Measurements from ENCODE around the gene NBPF1. TPM values are rescaled to one million over a fixed set of nuclear protein-coding genes. Genes with fewer than 3 reads are reported as not detected.
A peak's percentile ranks its signal among the peaks of the same experiment; 100 is the strongest.

NBPF1 gene
- total and polyA plus RNA-seq, 9 of the 15 experiments (the other 6 are each of a cell fraction or from before 2014, with no cell fraction given): 5.2 to 42.6 (median 24.1) TPM

DNA sequence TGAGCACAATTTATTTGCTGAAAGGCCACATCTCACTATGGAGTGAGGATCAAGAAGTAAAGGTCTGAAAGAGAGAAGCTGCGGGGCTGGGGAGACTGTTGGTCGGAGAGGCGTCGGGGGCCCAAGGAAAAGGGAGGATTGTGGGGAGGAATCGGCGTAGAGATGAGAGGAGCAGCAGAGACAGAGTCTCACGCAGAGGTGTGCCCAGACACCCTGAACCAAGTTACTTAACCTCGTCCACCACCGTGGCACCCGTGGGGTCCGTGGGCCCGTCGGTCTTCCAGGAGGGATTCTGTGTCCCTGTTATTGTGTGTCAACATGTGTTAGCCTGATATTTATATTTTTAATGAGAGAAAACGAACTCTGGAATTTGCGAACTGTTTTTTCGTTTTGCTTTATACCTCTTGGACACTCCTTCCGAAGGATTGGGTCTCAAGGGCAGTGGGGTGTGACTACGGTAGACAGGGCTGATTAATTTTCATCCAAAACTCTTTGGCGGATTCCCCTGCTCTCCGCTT lies 3.8 kb upstream of the NBPF1 start (continued):
- TF ChIP-seq ZSCAN29 (IDR thresholded peaks at IDR 0.05) (no peak), KLF1 (tag; IDR thresholded peaks at IDR 0.05) (peak; percentile 30; the same call in 1 of the 2 replicates), TCF3 (CRISPR knock-in tag; IDR thresholded peaks at IDR 0.05) (no peak), CREBBP (IDR thresholded peaks at IDR 0.05; ENCODE audit: low read depth, low read length) (no peak), CBFA2T2 (conservative IDR thresholded peaks at IDR 0.05) (no peak), SP2 (IDR thresholded peaks at IDR 0.05; ENCODE audit: extremely low read depth, low read depth, low read length, poor library complexity, severe bottlenecking) (peak; percentile 23), ZKSCAN3 (CRISPR knock-in tag; IDR thresholded peaks at IDR 0.05) (no peak), ZBTB1 (CRISPR knock-in tag; IDR thresholded peaks at IDR 0.05; ENCODE audit: borderline replicate concordance, low read depth) (no peak), HNRNPLL (IDR thresholded peaks at IDR 0.05; ENCODE audit: low read depth, low read length, poor library complexity, severe bottlenecking) (no peak), POLR2AphosphoS2 (IDR thresholded peaks at IDR 0.05; ENCODE audit: low read length) (peak; percentile 58), RBBP5 (IDR thresholded peaks at IDR 0.05; ENCODE audit: borderline replicate concordance, insufficient read depth, low read length, poor library complexity, severe bottlenecking) (no peak), ZNF384 (IDR thresholded peaks at IDR 0.05; ENCODE audit: low read depth, low read length) (no peak), IRF2 (CRISPR knock-in tag; IDR thresholded peaks at IDR 0.05) (no peak), BRD4 (IDR thresholded peaks at IDR 0.05) (no peak), RHOXF2B (CRISPR knock-in tag; conservative IDR thresholded peaks at IDR 0.05) (no peak), TCFL5 (CRISPR knock-in tag; conservative IDR thresholded peaks at IDR 0.05) (no peak), ZC3H11A (IDR thresholded peaks at IDR 0.05; ENCODE audit: low read depth, low read length) (no peak), PURB (CRISPR knock-in tag; IDR thresholded peaks at IDR 0.05; ENCODE audit: low read depth) (peak; percentile 80; the same call in 1 of the 2 replicates), ZNF354B (CRISPR knock-in tag; IDR thresholded peaks at IDR 0.05) (no peak), RBM25 (IDR thresholded peaks at IDR 0.05; ENCODE audit: low read depth, low read length, severe bottlenecking) (no peak), POLR2G (IDR thresholded peaks at IDR 0.05; ENCODE audit: low read depth, low read length) (peak; percentile 32; the same call in 1 of the 2 replicates)
- TF ChIP-seq, protein P1, sequence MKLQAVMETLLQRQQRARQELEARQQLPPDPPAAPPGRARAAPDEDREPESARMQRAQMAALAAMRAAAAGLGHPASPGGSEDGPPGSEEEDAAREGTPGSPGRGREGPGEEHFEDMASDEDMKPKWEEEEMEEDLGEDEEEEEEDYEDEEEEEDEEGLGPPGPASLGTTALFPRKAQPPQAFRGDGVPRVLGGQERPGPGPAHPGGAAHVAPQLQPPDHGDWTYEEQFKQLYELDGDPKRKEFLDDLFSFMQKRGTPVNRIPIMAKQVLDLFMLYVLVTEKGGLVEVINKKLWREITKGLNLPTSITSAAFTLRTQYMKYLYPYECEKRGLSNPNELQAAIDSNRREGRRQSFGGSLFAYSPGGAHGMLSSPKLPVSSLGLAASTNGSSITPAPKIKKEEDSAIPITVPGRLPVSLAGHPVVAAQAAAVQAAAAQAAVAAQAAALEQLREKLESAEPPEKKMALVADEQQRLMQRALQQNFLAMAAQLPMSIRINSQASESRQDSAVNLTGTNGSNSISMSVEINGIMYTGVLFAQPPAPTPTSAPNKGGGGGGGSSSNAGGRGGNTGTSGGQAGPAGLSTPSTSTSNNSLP (IDR thresholded peaks at IDR 0.05; ENCODE audit: borderline replicate concordance, low read depth, low read length): no peak
- TF ChIP-seq, protein P2, sequence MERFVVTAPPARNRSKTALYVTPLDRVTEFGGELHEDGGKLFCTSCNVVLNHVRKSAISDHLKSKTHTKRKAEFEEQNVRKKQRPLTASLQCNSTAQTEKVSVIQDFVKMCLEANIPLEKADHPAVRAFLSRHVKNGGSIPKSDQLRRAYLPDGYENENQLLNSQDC (CRISPR knock-in tag; IDR thresholded peaks at IDR 0.05): peak; percentile 71; the same call in 1 of the 2 replicates
- TF ChIP-seq, protein P3, sequence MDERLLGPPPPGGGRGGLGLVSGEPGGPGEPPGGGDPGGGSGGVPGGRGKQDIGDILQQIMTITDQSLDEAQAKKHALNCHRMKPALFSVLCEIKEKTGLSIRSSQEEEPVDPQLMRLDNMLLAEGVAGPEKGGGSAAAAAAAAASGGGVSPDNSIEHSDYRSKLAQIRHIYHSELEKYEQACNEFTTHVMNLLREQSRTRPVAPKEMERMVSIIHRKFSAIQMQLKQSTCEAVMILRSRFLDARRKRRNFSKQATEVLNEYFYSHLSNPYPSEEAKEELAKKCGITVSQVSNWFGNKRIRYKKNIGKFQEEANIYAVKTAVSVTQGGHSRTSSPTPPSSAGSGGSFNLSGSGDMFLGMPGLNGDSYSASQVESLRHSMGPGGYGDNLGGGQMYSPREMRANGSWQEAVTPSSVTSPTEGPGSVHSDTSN (CRISPR knock-in tag; IDR thresholded peaks at IDR 0.05; ENCODE audit: low read depth): no peak
- TF ChIP-seq, protein P3 (tag; conservative IDR thresholded peaks at IDR 0.05; ENCODE audit: low read depth): no peak
- TF ChIP-seq, protein P4, sequence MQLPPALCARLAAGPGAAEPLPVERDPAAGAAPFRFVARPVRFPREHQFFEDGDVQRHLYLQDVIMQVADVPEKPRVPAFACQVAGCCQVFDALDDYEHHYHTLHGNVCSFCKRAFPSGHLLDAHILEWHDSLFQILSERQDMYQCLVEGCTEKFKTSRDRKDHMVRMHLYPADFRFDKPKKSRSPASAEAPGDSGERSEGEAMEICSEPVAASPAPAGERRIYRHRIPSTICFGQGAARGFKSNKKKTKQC (CRISPR knock-in tag; IDR thresholded peaks at IDR 0.05): no peak
